OCI-LY7 (cell line): ENCODE measurements around the gene ZNF808. TPM values are rescaled to one million over a fixed set of nuclear protein-coding genes. Genes with fewer than 3 reads are reported as not detected.

Experiments
- BruUV-seq: library from RNA; stranded (reverse); fragments of 400-500 nt; replicated peaks from 2 replicates; lab custom pipeline; 2021; lab: Mats Ljungman, UMichigan
- CTCF ChIA-PET: fragments of 300-600 bp; sonication (Branson Sonifier 250); formaldehyde crosslinking; loops from one replicate; lab custom pipeline; 2022; ENCODE audit warnings: antibody characterized with exemption; ENCODE audit not compliant: unreplicated experiment; lab: Charles Lee
- POLR2A ChIA-PET: fragments of 300-600 bp; sonication (Branson Sonifier 250); formaldehyde crosslinking; loops from one replicate; lab custom pipeline; 2022; ENCODE audit warnings: antibody characterized with exemption; lab: Charles Lee
- DNase-seq: peaks from one replicate; pipeline ENCODE4 v3.0.0-alpha.2; 2015; ENCODE audit warnings: low spot score
- H2AFZ ChIP-seq: fragments of 200-600 bp; sonication (generic), shearing (Covaris generic); 2 replicates; pipeline ENCODE4 v1.6.1; 2014; ENCODE audit warnings: mild to moderate bottlenecking, antibody characterized with exemption, low read length, moderate library complexity
- H3K27ac ChIP-seq: fragments of 200-600 bp; sonication (generic); 2 replicates; pipeline ENCODE4 v1.5.1; 2014; ENCODE audit warnings: mixed run types, low read depth, mild to moderate bottlenecking, moderate library complexity, low read length, inconsistent platforms; ENCODE audit not compliant: poor library complexity, severe bottlenecking
- H3K36me3 ChIP-seq: fragments of 200-600 bp; sonication (generic); 2 replicates; pipeline ENCODE4 v1.6.1; 2014; ENCODE audit warnings: mild to moderate bottlenecking, antibody characterized with exemption, low read length, moderate library complexity, mixed read lengths; ENCODE audit not compliant: insufficient read depth
- H3K4me1 ChIP-seq: fragments of 200-600 bp; sonication (generic); 2 replicates; pipeline ENCODE4 v1.5.1; 2014; ENCODE audit warnings: mild to moderate bottlenecking, low read length; ENCODE audit not compliant: insufficient read depth, poor library complexity, severe bottlenecking
- H3K4me2 ChIP-seq: fragments of 200-600 bp; sonication (generic); 2 replicates; pipeline ENCODE4 v1.6.1; 2014; ENCODE audit warnings: mild to moderate bottlenecking, low read length
- H3K4me3 ChIP-seq: fragments of 200-600 bp; sonication (generic); 2 replicates; pipeline ENCODE4 v1.5.1; 2014; ENCODE audit warnings: mild to moderate bottlenecking, low read depth, low read length; ENCODE audit not compliant: poor library complexity, severe bottlenecking
- H3K79me2 ChIP-seq: fragments of 200-600 bp; sonication (generic); 2 replicates; pipeline ENCODE4 v1.6.1; 2016; ENCODE audit warnings: low read depth, mild to moderate bottlenecking, low read length, moderate library complexity, mixed read lengths; ENCODE audit not compliant: insufficient read depth
- H3K9me2 ChIP-seq: fragments of 200-600 bp; sonication (generic); 2 replicates; pipeline ENCODE4 v1.6.1; 2016; ENCODE audit warnings: mild to moderate bottlenecking, low read length, mixed read lengths; ENCODE audit not compliant: insufficient read depth
- H3K9me3 ChIP-seq: fragments of 200-600 bp; sonication (generic); 2 replicates; pipeline ENCODE4 v1.6.1; 2014; ENCODE audit warnings: mild to moderate bottlenecking, mixed run types, low read length, mixed read lengths
- H4K20me1 ChIP-seq: fragments of 200-600 bp; sonication (generic); 2 replicates; pipeline ENCODE4 v1.6.1; 2014; ENCODE audit warnings: mild to moderate bottlenecking, antibody characterized with exemption, low read length, moderate library complexity, mixed read lengths; ENCODE audit not compliant: insufficient read depth
- EZH2phosphoT487 ChIP-seq: fragments of 200-600 bp; sonication (generic); IDR thresholded peaks from 2 replicates; pipeline ENCODE4 v1.6.1; 2018; ENCODE audit warnings: low read depth, borderline replicate concordance, mild to moderate bottlenecking, mixed run types, antibody characterized with exemption, low read length, moderate library complexity, mixed read lengths
- intact Hi-C: fragments of 100-400 bp; cut with micrococcal nuclease; formaldehyde crosslinking; loops from one replicate; pipeline ENCODE4 v1.10.0; 2022; ENCODE audit not compliant: unreplicated experiment
- total RNA-seq, 2 experiments: library from RNA; depleted of rRNA in 1 of 2; stranded (reverse); fragments of >200 nt in 1 of 2; shearing (Covaris generic) in 1 of 2; gene quantifications; 2 replicates each; pipeline ENCODE4 v1.2.3, GENCODE V29; 2014 to 2022
- TF ChIP-seq, protein P1 (sequence below): fragments of 200-600 bp; sonication (generic); conservative IDR thresholded peaks from 2 replicates; pipeline ENCODE4 v1.5.1; 2014; ENCODE audit warnings: mild to moderate bottlenecking, antibody characterized with exemption, low read length, moderate library complexity, mixed read lengths

The ZNF808 gene
- total RNA-seq, 2 experiments from 2014 or later, result 26.9 to 29.2 TPM

- no peak overlapping the region for H3K27ac ChIP-seq
- CTCF ChIA-PET, result no interaction called here
- H3K9me3 ChIP-seq, result no peaks in the 10 kb centered on the region
- no peak for DNase-seq
- no peak overlapping the region for H2AFZ ChIP-seq
- peaks cover 8% of the 10 kb centered on the region for H3K4me1 ChIP-seq
- POLR2A ChIA-PET, result no interaction called here
- H3K4me3 ChIP-seq, result no peak overlapping the region
- no peak overlapping the region for H3K4me2 ChIP-seq
- TF ChIP-seq, protein P1, sequence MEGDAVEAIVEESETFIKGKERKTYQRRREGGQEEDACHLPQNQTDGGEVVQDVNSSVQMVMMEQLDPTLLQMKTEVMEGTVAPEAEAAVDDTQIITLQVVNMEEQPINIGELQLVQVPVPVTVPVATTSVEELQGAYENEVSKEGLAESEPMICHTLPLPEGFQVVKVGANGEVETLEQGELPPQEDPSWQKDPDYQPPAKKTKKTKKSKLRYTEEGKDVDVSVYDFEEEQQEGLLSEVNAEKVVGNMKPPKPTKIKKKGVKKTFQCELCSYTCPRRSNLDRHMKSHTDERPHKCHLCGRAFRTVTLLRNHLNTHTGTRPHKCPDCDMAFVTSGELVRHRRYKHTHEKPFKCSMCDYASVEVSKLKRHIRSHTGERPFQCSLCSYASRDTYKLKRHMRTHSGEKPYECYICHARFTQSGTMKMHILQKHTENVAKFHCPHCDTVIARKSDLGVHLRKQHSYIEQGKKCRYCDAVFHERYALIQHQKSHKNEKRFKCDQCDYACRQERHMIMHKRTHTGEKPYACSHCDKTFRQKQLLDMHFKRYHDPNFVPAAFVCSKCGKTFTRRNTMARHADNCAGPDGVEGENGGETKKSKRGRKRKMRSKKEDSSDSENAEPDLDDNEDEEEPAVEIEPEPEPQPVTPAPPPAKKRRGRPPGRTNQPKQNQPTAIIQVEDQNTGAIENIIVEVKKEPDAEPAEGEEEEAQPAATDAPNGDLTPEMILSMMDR, result no peak
- TF ChIP-seq EZH2phosphoT487, result no peak
- peaks cover 48% of the 10 kb centered on the region for H3K36me3 ChIP-seq
- no peaks in the 10 kb centered on the region for H3K79me2 ChIP-seq
- BruUV-seq, result no TSS peak
- H3K9me2 ChIP-seq, result no peaks in the 10 kb centered on the region
- H4K20me1 ChIP-seq, result no peaks in the 10 kb centered on the region
- intact Hi-C loops, result no loop called here
Measured at GRCh38 chr19:52599241-52599640, 71.8 kb downstream of the ZNF808 start.

GRCh38 chr19:52600639-52601024, 73.2 kb downstream of the ZNF808 start:
- intact Hi-C loops, result no loop called here
- no peak overlapping the region for H3K27ac ChIP-seq
- no TSS peak for BruUV-seq
- H3K9me2 ChIP-seq, result no peaks in the 10 kb centered on the region
- no peaks in the 10 kb centered on the region for H3K9me3 ChIP-seq
- peak overlapping the region; percentile 79 for H3K4me2 ChIP-seq
- peaks cover 8% of the 10 kb centered on the region for H3K4me1 ChIP-seq
- TF ChIP-seq EZH2phosphoT487, result no peak
- TF ChIP-seq, protein P1, result no peak
- peak overlapping the region; percentile 73 for H3K4me3 ChIP-seq
- ChIA-PET POLR2A (no interaction called here), CTCF (no interaction called here)
- peaks cover 38% of the 10 kb centered on the region for H3K36me3 ChIP-seq
- H3K79me2 ChIP-seq, result no peaks in the 10 kb centered on the region
- H2AFZ ChIP-seq, result peak overlapping the region; percentile 59; the same call in 1 of the 2 replicates
- H4K20me1 ChIP-seq, result no peaks in the 10 kb centered on the region
- peak; percentile 35 for DNase-seq

DNA sequence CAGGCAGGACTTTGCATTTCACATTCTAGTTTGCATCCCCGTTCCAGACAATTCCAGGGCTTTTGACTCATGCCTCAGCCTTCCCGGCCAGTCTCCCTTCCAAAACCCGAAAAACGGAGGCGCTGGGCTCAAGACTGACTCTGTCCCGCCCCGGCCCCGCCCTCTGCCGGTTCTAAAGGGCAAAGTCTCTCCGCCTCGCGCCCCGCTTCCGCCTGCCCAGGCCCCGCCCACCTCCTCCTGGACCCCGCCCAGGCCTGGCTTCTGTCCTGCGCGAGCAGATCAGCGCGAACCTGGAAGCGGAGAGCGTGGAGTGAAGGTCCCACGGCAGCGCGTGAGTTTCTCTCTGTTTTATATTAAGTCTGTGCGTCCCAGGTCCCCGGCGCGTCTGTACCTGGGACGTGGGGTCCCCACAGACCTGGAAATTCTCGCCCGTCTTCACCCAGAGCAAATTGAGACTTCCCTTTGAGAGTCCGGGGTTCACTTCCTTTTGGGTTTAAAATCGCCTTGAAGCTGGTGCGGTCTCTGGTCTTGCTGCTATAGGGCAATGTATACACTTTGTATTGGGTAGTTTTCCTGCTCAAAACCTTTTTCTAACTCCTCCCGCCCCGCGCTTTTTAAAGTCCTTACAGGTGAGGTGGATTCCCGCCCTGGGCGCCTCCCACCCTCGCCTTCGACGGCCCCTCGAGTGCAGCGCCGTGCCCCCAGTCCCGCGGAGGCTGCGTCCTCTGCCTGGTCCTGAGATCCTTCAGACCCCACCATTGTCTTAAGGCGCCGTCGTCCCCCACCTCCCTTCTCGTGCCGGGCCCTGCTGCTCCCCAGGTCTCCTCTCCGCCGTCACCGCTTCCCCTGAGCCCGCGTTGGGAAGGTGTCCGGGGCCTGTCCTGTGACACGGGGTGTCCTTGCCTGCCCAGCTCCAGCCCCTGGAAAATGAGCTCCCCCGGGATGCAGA, 73.8 kb downstream of the ZNF808 start:
- ChIA-PET CTCF (no interaction called here), POLR2A (no interaction called here)
- Histone ChIP-seq H3K27ac (peak overlapping the region; percentile 4), H3K4me1 (peaks cover 8% of the 10 kb centered on the region), H3K79me2 (no peaks in the 10 kb centered on the region), H3K36me3 (peaks cover 32% of the 10 kb centered on the region), H3K4me2 (peak overlapping the region; percentile 79), H3K9me2 (no peaks in the 10 kb centered on the region), H2AFZ (peak overlapping the region; percentile 59), H3K9me3 (no peaks in the 10 kb centered on the region), H4K20me1 (no peaks in the 10 kb centered on the region), H3K4me3 (peak overlapping the region; percentile 73)
- TF ChIP-seq EZH2phosphoT487, result no peak
- TF ChIP-seq, protein P1, result peak; percentile 55
- peak; percentile 89 for DNase-seq
- no TSS peak for BruUV-seq
- intact Hi-C loops, result no loop called here
